K562 (cell line): ENCODE measurements around the gene FAM20C.

Source experiments
- CCAR2 ChIP-seq: fragments of 200-400 bp; formaldehyde crosslinking; IDR thresholded peaks from 2 replicates; pipeline ENCODE4 v1.6.1; 2017; ENCODE audit warnings: mild to moderate bottlenecking, low read depth, low read length
- FOXP1 ChIP-seq: sonication (generic); formaldehyde crosslinking; IDR thresholded peaks from 2 replicates; pipeline ENCODE4 v1.8.0; 2022; ENCODE audit warnings: mild to moderate bottlenecking, missing genetic modification reagents
- MAZ ChIP-seq, 2 experiments: fragments of 450-650 bp in 1 of 2; sonication (generic) in 1 of 2; formaldehyde crosslinking; IDR thresholded peaks in 1 of 2; conservative IDR thresholded peaks in 1 of 2; 2 replicates each; pipeline versions ENCODE4 v1.4.0 to v1.5.0; 2020; ENCODE audit warnings: mild to moderate bottlenecking in 1 of 2, missing genetic modification reagents in 1 of 2
- MYC ChIP-seq, 2 experiments: fragments of 250-450 bp in 1 of 2; sonication (Bioruptor Pico) in 1 of 2; IDR thresholded peaks; 2 replicates each; pipeline versions ENCODE4 v1.5.1 to v1.6.1; 2012 to 2021; ENCODE audit warnings: low read depth in 2 of 2, borderline replicate concordance in 1 of 2, improper control_type of control experiment in 1 of 2, low read length in 1 of 2, mild to moderate bottlenecking in 1 of 2, moderate library complexity in 1 of 2
- POLR2A ChIP-seq: fragments of 450-650 bp; conservative IDR thresholded peaks from 2 replicates; pipeline ENCODE4 v1.6.1; 2016
- TFAM ChIP-seq: fragments of 250-450 bp; sonication (Bioruptor Pico); conservative IDR thresholded peaks from 2 replicates; pipeline ENCODE4 v1.5.0; 2021; ENCODE audit warnings: mild to moderate bottlenecking, moderate library complexity
- ZBTB1 ChIP-seq: sonication (generic); formaldehyde crosslinking; IDR thresholded peaks from 2 replicates; pipeline ENCODE4 v1.8.1; 2023; ENCODE audit warnings: missing genetic modification reagents, low read depth, mild to moderate bottlenecking, borderline replicate concordance
- ZNF3 ChIP-seq: fragments of 250-450 bp; sonication (Bioruptor Pico); IDR thresholded peaks from 2 replicates; pipeline ENCODE4 v1.5.0; 2021; ENCODE audit warnings: mild to moderate bottlenecking, moderate library complexity
- TF ChIP-seq, protein P1 (sequence below): sonication (generic); formaldehyde crosslinking; IDR thresholded peaks from 2 replicates; pipeline ENCODE4 v1.5.0; 2020; ENCODE audit warnings: missing genetic modification reagents
- TF ChIP-seq, protein P2 (sequence below), 3 experiments: IDR thresholded peaks in 2 of 3; conservative IDR thresholded peaks in 1 of 3; 2 replicates each; pipeline ENCODE4 v1.5.1; 2011 to 2012; ENCODE audit warnings: low read length in 3 of 3, mild to moderate bottlenecking in 3 of 3, control low read depth in 2 of 3, improper control_type of control experiment in 1 of 3, inconsistent platforms in 1 of 3, low read depth in 1 of 3, mixed read lengths in 1 of 3, moderate library complexity in 1 of 3; ENCODE audit not compliant: insufficient read depth in 2 of 3
- TF ChIP-seq, protein P3 (sequence below), 2 experiments: fragments of 450-650 bp; formaldehyde crosslinking in 1 of 2; IDR thresholded peaks; 2 replicates each; pipeline versions ENCODE4 v1.4.0 to v1.6.1; 2014 to 2020; ENCODE audit warnings: mild to moderate bottlenecking in 2 of 2, borderline replicate concordance in 1 of 2, low read depth in 1 of 2
- TF ChIP-seq, protein P4 (sequence below): fragments of 250-450 bp; sonication (Bioruptor Pico); IDR thresholded peaks from 2 replicates; pipeline ENCODE4 v1.4.0; 2020; ENCODE audit warnings: mild to moderate bottlenecking, moderate library complexity

DNA sequence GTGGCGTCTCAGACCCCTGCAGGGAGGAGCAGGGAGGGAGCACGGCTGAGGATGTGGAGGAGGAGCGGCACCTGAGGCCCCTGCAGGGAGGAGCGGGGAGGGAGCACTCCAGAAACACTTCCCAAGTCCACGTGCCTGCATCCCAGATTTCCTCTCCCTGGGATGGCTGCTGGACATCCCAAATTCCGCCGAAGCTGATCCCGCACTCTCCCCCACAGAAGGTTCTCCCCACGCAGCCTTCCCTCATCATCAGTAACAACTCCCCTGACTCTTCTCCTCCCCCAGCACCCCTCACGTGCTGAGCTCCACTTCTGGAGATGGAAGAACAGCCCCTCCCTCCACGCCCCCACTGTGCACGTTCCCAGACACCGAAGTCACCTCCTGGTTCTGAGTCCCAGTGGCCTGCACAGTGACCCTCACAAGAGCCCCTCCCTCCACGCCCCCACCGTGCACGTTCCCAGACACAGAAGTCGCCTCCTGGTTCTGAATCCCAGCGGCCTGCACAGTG lies 79.8 kb downstream of the FAM20C start:
- TF ChIP-seq POLR2A (no peak), MAZ (CRISPR knock-in tag; conservative IDR thresholded peaks at IDR 0.05 in 1 of 2, IDR thresholded peaks at IDR 0.05 in 1 of 2) (no peak), ZBTB1 (CRISPR knock-in tag) (no peak), TFAM (CRISPR knock-in tag) (no peak), CCAR2 (no peak), FOXP1 (no peak), MYC (IDR thresholded peaks at IDR 0.05; ENCODE audit: low read depth, low read length) (no peak), MYC (CRISPR knock-in tag; IDR thresholded peaks at IDR 0.05; ENCODE audit: borderline replicate concordance, low read depth) (no peak), ZNF3 (CRISPR knock-in tag) (no peak)
- TF ChIP-seq, protein P1, sequence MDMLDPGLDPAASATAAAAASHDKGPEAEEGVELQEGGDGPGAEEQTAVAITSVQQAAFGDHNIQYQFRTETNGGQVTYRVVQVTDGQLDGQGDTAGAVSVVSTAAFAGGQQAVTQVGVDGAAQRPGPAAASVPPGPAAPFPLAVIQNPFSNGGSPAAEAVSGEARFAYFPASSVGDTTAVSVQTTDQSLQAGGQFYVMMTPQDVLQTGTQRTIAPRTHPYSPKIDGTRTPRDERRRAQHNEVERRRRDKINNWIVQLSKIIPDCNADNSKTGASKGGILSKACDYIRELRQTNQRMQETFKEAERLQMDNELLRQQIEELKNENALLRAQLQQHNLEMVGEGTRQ (CRISPR knock-in tag), result no peak
- TF ChIP-seq, protein P2, sequence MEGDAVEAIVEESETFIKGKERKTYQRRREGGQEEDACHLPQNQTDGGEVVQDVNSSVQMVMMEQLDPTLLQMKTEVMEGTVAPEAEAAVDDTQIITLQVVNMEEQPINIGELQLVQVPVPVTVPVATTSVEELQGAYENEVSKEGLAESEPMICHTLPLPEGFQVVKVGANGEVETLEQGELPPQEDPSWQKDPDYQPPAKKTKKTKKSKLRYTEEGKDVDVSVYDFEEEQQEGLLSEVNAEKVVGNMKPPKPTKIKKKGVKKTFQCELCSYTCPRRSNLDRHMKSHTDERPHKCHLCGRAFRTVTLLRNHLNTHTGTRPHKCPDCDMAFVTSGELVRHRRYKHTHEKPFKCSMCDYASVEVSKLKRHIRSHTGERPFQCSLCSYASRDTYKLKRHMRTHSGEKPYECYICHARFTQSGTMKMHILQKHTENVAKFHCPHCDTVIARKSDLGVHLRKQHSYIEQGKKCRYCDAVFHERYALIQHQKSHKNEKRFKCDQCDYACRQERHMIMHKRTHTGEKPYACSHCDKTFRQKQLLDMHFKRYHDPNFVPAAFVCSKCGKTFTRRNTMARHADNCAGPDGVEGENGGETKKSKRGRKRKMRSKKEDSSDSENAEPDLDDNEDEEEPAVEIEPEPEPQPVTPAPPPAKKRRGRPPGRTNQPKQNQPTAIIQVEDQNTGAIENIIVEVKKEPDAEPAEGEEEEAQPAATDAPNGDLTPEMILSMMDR (IDR thresholded peaks at IDR 0.05 in 2 of 3, conservative IDR thresholded peaks at IDR 0.05 in 1 of 3; ENCODE audit: insufficient read depth in 2 of 3, low read depth in 1 of 3, low read length in 3 of 3), result no peak
- TF ChIP-seq, protein P3, sequence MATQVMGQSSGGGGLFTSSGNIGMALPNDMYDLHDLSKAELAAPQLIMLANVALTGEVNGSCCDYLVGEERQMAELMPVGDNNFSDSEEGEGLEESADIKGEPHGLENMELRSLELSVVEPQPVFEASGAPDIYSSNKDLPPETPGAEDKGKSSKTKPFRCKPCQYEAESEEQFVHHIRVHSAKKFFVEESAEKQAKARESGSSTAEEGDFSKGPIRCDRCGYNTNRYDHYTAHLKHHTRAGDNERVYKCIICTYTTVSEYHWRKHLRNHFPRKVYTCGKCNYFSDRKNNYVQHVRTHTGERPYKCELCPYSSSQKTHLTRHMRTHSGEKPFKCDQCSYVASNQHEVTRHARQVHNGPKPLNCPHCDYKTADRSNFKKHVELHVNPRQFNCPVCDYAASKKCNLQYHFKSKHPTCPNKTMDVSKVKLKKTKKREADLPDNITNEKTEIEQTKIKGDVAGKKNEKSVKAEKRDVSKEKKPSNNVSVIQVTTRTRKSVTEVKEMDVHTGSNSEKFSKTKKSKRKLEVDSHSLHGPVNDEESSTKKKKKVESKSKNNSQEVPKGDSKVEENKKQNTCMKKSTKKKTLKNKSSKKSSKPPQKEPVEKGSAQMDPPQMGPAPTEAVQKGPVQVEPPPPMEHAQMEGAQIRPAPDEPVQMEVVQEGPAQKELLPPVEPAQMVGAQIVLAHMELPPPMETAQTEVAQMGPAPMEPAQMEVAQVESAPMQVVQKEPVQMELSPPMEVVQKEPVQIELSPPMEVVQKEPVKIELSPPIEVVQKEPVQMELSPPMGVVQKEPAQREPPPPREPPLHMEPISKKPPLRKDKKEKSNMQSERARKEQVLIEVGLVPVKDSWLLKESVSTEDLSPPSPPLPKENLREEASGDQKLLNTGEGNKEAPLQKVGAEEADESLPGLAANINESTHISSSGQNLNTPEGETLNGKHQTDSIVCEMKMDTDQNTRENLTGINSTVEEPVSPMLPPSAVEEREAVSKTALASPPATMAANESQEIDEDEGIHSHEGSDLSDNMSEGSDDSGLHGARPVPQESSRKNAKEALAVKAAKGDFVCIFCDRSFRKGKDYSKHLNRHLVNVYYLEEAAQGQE (IDR thresholded peaks at IDR 0.05; ENCODE audit: borderline replicate concordance), result no peak
- TF ChIP-seq, protein P3 (CRISPR knock-in tag; IDR thresholded peaks at IDR 0.05; ENCODE audit: low read depth), result no peak
- TF ChIP-seq, protein P4, sequence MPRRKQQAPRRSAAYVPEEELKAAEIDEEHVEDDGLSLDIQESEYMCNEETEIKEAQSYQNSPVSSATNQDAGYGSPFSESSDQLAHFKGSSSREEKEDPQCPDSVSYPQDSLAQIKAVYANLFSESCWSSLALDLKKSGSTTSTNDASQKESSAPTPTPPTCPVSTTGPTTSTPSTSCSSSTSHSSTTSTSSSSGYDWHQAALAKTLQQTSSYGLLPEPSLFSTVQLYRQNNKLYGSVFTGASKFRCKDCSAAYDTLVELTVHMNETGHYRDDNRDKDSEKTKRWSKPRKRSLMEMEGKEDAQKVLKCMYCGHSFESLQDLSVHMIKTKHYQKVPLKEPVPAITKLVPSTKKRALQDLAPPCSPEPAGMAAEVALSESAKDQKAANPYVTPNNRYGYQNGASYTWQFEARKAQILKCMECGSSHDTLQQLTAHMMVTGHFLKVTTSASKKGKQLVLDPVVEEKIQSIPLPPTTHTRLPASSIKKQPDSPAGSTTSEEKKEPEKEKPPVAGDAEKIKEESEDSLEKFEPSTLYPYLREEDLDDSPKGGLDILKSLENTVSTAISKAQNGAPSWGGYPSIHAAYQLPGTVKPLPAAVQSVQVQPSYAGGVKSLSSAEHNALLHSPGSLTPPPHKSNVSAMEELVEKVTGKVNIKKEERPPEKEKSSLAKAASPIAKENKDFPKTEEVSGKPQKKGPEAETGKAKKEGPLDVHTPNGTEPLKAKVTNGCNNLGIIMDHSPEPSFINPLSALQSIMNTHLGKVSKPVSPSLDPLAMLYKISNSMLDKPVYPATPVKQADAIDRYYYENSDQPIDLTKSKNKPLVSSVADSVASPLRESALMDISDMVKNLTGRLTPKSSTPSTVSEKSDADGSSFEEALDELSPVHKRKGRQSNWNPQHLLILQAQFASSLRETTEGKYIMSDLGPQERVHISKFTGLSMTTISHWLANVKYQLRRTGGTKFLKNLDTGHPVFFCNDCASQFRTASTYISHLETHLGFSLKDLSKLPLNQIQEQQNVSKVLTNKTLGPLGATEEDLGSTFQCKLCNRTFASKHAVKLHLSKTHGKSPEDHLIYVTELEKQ (CRISPR knock-in tag), result no peak
